DND-41 (cell line): Measurements from ENCODE around the gene OR5B21.

ENCODE experiments used
- ATAC-seq: fragments of 200-7000 bp; cut with Tn5 transposase; 3 replicates; pipeline ENCODE4 v1.9.1; 2021; ENCODE audit warnings: low read depth; ENCODE audit not compliant: insufficient read depth
- DNase-seq: peaks from one replicate; pipeline ENCODE4 v3.0.0-alpha.2; 2020
- H2AFZ ChIP-seq: 2 replicates; pipeline ENCODE4 v1.6.0; 2012; ENCODE audit warnings: low read depth, low read length
- H3K27ac ChIP-seq: 2 replicates; pipeline ENCODE4 v1.5.1; 2012; ENCODE audit warnings: low read length, inconsistent platforms
- H3K27me3 ChIP-seq: fragments of 200-600 bp; sonication (generic); 2 replicates; pipeline ENCODE4 v1.6.0; 2012; ENCODE audit warnings: low read length, mild to moderate bottlenecking, inconsistent platforms; ENCODE audit not compliant: insufficient read depth, poor library complexity
- H3K36me3 ChIP-seq: 2 replicates; pipeline ENCODE4 v1.5.1; 2012; ENCODE audit warnings: low read length, inconsistent platforms; ENCODE audit not compliant: insufficient read depth
- H3K4me1 ChIP-seq: 2 replicates; pipeline ENCODE4 v1.5.1; 2012; ENCODE audit warnings: mild to moderate bottlenecking, low read length; ENCODE audit not compliant: insufficient read depth
- H3K4me2 ChIP-seq: 2 replicates; pipeline ENCODE4 v1.6.0; 2012; ENCODE audit warnings: mild to moderate bottlenecking, moderate library complexity, low read length, inconsistent platforms; ENCODE audit not compliant: insufficient read depth
- H3K4me3 ChIP-seq, 2 experiments: fragments of 200-600 bp in 1 of 2; shearing (Covaris generic) in 1 of 2; 2 replicates each; pipeline ENCODE4 v1.5.1; 2012 to 2016; ENCODE audit warnings: inconsistent platforms in 2 of 2, low read length in 2 of 2, mild to moderate bottlenecking in 2 of 2, low read depth in 1 of 2, moderate library complexity in 1 of 2
- H3K79me2 ChIP-seq: 2 replicates; pipeline ENCODE4 v1.6.0; 2012; ENCODE audit warnings: low read length, inconsistent platforms; ENCODE audit not compliant: insufficient read depth
- H3K9ac ChIP-seq: 2 replicates; pipeline ENCODE4 v1.6.0; 2012; ENCODE audit warnings: low read depth, mild to moderate bottlenecking, inconsistent platforms, low read length, moderate library complexity
- H3K9me3 ChIP-seq: 2 replicates; pipeline ENCODE4 v1.5.1; 2012; ENCODE audit warnings: low read length, moderate library complexity, mild to moderate bottlenecking, inconsistent platforms; ENCODE audit not compliant: insufficient read depth, severe bottlenecking
- H4K20me1 ChIP-seq: 2 replicates; pipeline ENCODE4 v1.6.0; 2012; ENCODE audit warnings: low read length; ENCODE audit not compliant: insufficient read depth
- EZH2 ChIP-seq: IDR thresholded peaks from 3 replicates; pipeline ENCODE4 v1.6.1; 2012; ENCODE audit warnings: borderline replicate concordance, low read depth, mild to moderate bottlenecking, moderate library complexity, low read length, inconsistent platforms; ENCODE audit not compliant: severe bottlenecking
- TF ChIP-seq, protein P1 (sequence below): IDR thresholded peaks from 2 replicates; pipeline ENCODE4 v1.5.1; 2012; ENCODE audit warnings: borderline replicate concordance, low read length, moderate library complexity, mild to moderate bottlenecking; ENCODE audit not compliant: poor library complexity, severe bottlenecking; ENCODE audit errors: extremely low read depth

The OR5B21 gene

DNA sequence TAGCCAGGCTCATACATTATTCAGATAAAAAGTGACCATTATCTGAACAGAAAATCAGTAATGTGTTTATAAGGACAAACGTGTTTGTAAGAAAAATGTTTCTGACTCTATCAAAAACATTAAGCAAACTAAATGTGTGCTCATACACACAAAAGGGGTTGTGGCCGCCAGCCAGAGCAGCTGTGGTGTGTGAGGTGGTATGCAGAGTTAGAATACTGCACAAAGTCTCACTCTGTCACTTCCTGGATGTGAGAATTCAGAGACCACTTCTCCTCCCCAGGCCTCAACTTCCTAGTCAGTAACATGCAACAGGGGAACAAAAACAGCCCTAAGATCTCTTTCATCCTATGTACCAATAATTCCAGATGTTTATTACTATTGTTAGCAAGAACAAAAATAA is 9.4 kb downstream of the OR5B21 start:
- TF ChIP-seq EZH2: no peak
- TF ChIP-seq, protein P1, sequence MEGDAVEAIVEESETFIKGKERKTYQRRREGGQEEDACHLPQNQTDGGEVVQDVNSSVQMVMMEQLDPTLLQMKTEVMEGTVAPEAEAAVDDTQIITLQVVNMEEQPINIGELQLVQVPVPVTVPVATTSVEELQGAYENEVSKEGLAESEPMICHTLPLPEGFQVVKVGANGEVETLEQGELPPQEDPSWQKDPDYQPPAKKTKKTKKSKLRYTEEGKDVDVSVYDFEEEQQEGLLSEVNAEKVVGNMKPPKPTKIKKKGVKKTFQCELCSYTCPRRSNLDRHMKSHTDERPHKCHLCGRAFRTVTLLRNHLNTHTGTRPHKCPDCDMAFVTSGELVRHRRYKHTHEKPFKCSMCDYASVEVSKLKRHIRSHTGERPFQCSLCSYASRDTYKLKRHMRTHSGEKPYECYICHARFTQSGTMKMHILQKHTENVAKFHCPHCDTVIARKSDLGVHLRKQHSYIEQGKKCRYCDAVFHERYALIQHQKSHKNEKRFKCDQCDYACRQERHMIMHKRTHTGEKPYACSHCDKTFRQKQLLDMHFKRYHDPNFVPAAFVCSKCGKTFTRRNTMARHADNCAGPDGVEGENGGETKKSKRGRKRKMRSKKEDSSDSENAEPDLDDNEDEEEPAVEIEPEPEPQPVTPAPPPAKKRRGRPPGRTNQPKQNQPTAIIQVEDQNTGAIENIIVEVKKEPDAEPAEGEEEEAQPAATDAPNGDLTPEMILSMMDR: no peak
- no peak overlapping the region for H3K4me2 ChIP-seq

DNA sequence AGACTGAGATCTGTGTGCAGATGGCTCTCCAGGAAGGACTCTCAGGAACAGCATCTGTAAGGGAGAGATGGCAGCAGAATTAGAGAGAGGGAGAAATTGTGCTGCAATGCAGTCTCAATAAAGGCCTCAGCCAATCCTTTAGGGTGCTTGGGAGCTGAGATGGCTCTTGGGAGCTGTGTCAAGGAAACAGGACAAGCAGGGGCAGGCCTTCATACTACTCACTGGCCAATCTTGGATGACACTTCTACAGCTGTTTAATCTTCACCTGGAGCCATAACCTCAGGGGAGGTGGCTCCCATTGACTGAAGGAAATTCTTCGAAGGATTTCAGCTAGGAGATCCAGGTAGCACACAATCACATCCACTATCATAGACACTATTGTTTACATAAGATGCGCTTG is 10.0 kb downstream of the OR5B21 start:
- H3K4me1 ChIP-seq: peaks cover 11% of the 10 kb centered on the region
- H2AFZ ChIP-seq: 0 out of 2 replicates have a peak overlapping the region, but pooled peaks have one; percentile 23
- H3K4me2 ChIP-seq: no peak overlapping the region

More for the DNA sequence above, 9.4 kb downstream of the OR5B21 start:
- DNase-seq: peak; percentile 23
- no peaks in the 10 kb centered on the region for H3K36me3 ChIP-seq
- H3K9ac ChIP-seq: no peak overlapping the region
- no peak overlapping the region for H3K27ac ChIP-seq
- H3K4me3 ChIP-seq: no peak overlapping the region
- H4K20me1 ChIP-seq: no peaks in the 10 kb centered on the region
- no peaks in the 10 kb centered on the region for H3K9me3 ChIP-seq
- no peaks in the 10 kb centered on the region for H3K27me3 ChIP-seq
- peak; percentile 91 for ATAC-seq
- H3K79me2 ChIP-seq: no peaks in the 10 kb centered on the region
- H2AFZ ChIP-seq: 0 out of 2 replicates have a peak overlapping the region, but pooled peaks have one; percentile 23
- H3K4me1 ChIP-seq: peaks cover 11% of the 10 kb centered on the region

DNA sequence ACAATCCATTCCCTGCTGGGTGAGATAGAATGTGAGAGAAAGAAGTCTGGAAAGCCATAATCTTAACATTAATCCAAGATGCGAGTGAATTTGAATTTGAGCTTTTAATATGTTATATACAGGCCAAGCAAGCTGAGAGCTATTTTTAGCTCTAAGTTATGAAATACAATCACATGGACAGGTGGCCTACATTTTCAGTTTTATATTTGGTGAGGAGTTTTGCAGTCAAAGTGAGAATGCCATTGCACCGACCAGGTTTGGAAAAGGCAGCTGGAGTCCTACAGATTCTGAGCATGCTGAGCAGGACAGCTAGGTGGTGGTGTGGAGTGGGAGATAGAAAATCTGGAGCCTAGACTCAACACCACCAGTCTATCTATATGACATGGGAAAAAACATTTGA is 12.0 kb downstream of the OR5B21 start:
- Histone ChIP-seq H3K9ac (no peak overlapping the region), H3K4me1 (peaks cover 11% of the 10 kb centered on the region), H4K20me1 (no peaks in the 10 kb centered on the region), H3K79me2 (no peaks in the 10 kb centered on the region), H3K9me3 (no peaks in the 10 kb centered on the region), H3K4me3 (no peak overlapping the region), H3K4me2 (no peak overlapping the region), H3K36me3 (no peaks in the 10 kb centered on the region), H3K27ac (no peak overlapping the region), H2AFZ (no peak overlapping the region), H3K27me3 (no peaks in the 10 kb centered on the region)
- no peak for TF ChIP-seq EZH2
- TF ChIP-seq, protein P1: peak; percentile 8
- no peak for ATAC-seq
- no peak for DNase-seq

More for the DNA sequence above, 10.0 kb downstream of the OR5B21 start:
- H3K4me3 ChIP-seq: no peak overlapping the region
- H4K20me1 ChIP-seq: no peaks in the 10 kb centered on the region
- DNase-seq: no peak
- H3K9me3 ChIP-seq: no peaks in the 10 kb centered on the region
- no peak overlapping the region for H3K9ac ChIP-seq
- H3K27me3 ChIP-seq: no peaks in the 10 kb centered on the region
- H3K79me2 ChIP-seq: no peaks in the 10 kb centered on the region
- no peaks in the 10 kb centered on the region for H3K36me3 ChIP-seq
- no peak overlapping the region for H3K27ac ChIP-seq
- ATAC-seq: no peak
- TF ChIP-seq, protein P1: no peak
- no peak for TF ChIP-seq EZH2

DNA sequence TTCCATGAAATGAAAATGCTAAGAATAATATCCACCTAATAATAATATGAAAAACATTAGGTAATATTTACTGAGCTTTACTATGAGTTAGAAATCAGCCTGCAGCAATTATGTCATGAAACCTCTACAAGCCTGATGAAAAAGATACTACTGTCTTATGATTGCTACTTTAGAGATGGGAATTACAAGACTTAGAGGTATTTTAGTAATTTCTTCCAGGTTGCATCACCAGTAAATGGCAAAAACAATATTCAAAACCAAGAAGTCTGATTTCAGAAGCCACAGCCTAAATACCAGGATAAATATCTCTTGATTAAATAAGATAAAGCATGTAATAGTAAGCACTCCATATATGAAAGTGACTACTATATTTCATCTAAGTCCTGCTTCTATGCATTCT is 13.8 kb downstream of the OR5B21 start:
- Histone ChIP-seq H4K20me1 (no peaks in the 10 kb centered on the region), H3K4me1 (peaks cover 11% of the 10 kb centered on the region), H3K4me3 (no peak overlapping the region), H2AFZ (no peak overlapping the region), H3K36me3 (no peaks in the 10 kb centered on the region), H3K27ac (no peak overlapping the region), H3K27me3 (no peaks in the 10 kb centered on the region), H3K9ac (no peak overlapping the region), H3K4me2 (no peak overlapping the region), H3K9me3 (no peaks in the 10 kb centered on the region), H3K79me2 (no peaks in the 10 kb centered on the region)
- DNase-seq: no peak
- TF ChIP-seq EZH2: no peak
- TF ChIP-seq, protein P1: no peak
- no peak for ATAC-seq
